GM19240 (cell line): Measurements from ENCODE around the gene LRRTM2.
"Not testable (repeated sequence)": the region's sequence is repeated elsewhere in the genome, so short reads cannot be mapped to it uniquely, and the experiment has no call there.

Experiments used
- DNase-seq: peaks from one replicate; pipeline ENCODE4 v3.0.0; 2011; ENCODE audit warnings: low spot score; ENCODE audit not compliant: insufficient read length

LRRTM2 gene

GRCh38 chr5:138874771-138875551 is at the start of gene LRRTM2:
LRRTM2 (minus strand) TSS chr5:138875335; CDS start chr5:138874911, 424 bp downstream.
- no peak for DNase-seq

- DNase-seq = no peak
These were observed 47.4 kb upstream of the LRRTM2 start for GRCh38 chr5:138922494-138922893.

GRCh38 chr5:138921362-138921761 is 46.2 kb upstream of the LRRTM2 start:
- DNase-seq = not testable (repeated sequence)

GRCh38 chr5:138920181-138920580 is 45.0 kb upstream of the LRRTM2 start:
- no peak for DNase-seq

- DNase-seq = no peak
These were observed 43.6 kb upstream of the LRRTM2 start for GRCh38 chr5:138918686-138919085.

GRCh38 chr5:138914338-138914737 is 39.2 kb upstream of the LRRTM2 start:
- no peak for DNase-seq

GRCh38 chr5:138913773-138914172 is 38.6 kb upstream of the LRRTM2 start:
- DNase-seq = no peak

- DNase-seq = no peak
These were observed 37.0 kb upstream of the LRRTM2 start for GRCh38 chr5:138912093-138912492.

- no peak for DNase-seq
These were observed 36.3 kb upstream of the LRRTM2 start for GRCh38 chr5:138911441-138911840.

- DNase-seq = no peak
These were observed 35.5 kb upstream of the LRRTM2 start for GRCh38 chr5:138910546-138911185.

GRCh38 chr5:138909734-138910133 is 34.6 kb upstream of the LRRTM2 start:
- DNase-seq = no peak

- no peak for DNase-seq
These were observed 30.4 kb upstream of the LRRTM2 start for GRCh38 chr5:138905541-138905940.

GRCh38 chr5:138903130-138903775 is 28.1 kb upstream of the LRRTM2 start:
- no peak for DNase-seq

GRCh38 chr5:138901716-138902115 is 26.6 kb upstream of the LRRTM2 start:
- DNase-seq = no peak

- DNase-seq = no peak
These were observed 25.3 kb upstream of the LRRTM2 start for GRCh38 chr5:138900281-138900965.

- DNase-seq = no peak
These were observed 23.6 kb upstream of the LRRTM2 start for GRCh38 chr5:138898742-138899141.

- DNase-seq = no peak
These were observed 23.2 kb upstream of the LRRTM2 start for GRCh38 chr5:138898299-138898698.

GRCh38 chr5:138895918-138896317 is 20.8 kb upstream of the LRRTM2 start:
- DNase-seq = no peak

GRCh38 chr5:138890644-138891043 is 15.5 kb upstream of the LRRTM2 start:
- no peak for DNase-seq

GRCh38 chr5:138889994-138890393 is 14.9 kb upstream of the LRRTM2 start:
- no peak for DNase-seq

- DNase-seq = no peak
These were observed 9.4 kb upstream of the LRRTM2 start for GRCh38 chr5:138884554-138884953.

- no peak for DNase-seq
These were observed 9.0 kb upstream of the LRRTM2 start for GRCh38 chr5:138884094-138884493.
